Renal cortex interstitium (tissue), 11 donors: Measurements from ENCODE around the gene ACSL3. TPM values are rescaled to one million over a fixed set of nuclear protein-coding genes. Genes with fewer than 3 reads are reported as not detected.

Experiments
- DNase-seq, 11 donors: peaks; one replicate each; pipeline ENCODE4 v3.0.0-alpha.2; 2013; ENCODE audit warnings: low read depth in 9 of 11, low spot score in 4 of 11; ENCODE audit errors: extremely low read depth in 1 of 11
- polyA plus RNA-seq, 3 donors: library from polyadenylated mRNA; unstranded; fragments of 120-200 nt; gene quantifications; one replicate each; pipeline ENCODE4 v1.2.1, GENCODE V29; 2013; ENCODE audit not compliant: insufficient read length in 3 of 3

ACSL3 gene
- polyA plus RNA-seq, 3 donors: 64.4 to 82.1 (median 70.0) TPM

DNA sequence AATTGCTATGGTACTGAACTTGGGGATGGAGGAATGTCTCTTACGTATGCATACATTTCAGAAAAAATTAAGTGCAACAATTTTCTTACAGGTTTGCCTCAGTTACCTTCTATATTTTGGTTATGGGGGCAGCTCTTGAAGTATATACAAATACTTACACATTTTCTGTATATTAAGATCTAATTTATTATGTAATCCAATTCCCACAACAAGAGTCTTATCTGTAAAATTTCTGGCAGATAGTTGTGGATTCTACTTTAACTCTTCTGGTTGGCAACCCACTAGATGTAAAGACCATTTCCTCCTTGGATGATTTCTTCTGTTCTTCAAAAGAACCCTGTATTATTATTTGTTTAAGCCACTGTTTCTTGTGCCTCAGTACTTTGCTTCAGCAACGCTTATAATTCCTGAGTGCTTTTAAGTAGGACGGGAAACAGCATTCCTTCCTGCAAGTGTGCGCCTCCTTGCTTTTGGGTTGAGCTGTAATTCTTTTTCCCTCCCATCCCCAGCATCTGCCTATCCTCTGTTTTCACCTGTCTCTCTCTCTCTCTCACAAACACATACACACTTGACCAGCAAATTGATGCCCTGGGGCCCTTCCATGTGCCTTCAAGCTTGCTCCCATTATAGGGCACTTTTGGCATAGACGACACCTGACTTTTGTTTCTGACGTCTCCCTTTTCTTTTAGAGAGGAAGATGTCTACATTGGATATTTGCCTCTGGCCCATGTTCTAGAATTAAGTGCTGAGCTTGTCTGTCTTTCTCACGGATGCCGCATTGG is 61.4 kb downstream of the ACSL3 start:
- no peak for DNase-seq

DNA sequence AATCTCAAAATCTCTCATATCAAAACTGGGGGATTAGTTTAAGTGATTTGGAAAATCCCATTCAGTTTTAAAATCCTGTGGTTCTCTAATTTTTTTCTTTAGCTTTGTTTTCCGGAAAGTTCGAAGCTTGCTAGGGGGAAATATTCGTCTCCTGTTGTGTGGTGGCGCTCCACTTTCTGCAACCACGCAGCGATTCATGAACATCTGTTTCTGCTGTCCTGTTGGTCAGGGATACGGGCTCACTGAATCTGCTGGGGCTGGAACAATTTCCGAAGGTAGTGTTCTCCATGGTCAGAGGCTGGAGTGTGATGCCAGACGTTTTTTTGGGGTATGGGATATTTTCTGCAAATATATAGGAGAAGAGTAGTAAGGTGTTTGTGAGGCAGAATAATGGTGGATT is 66.1 kb downstream of the ACSL3 start:
- no peak for DNase-seq

DNA sequence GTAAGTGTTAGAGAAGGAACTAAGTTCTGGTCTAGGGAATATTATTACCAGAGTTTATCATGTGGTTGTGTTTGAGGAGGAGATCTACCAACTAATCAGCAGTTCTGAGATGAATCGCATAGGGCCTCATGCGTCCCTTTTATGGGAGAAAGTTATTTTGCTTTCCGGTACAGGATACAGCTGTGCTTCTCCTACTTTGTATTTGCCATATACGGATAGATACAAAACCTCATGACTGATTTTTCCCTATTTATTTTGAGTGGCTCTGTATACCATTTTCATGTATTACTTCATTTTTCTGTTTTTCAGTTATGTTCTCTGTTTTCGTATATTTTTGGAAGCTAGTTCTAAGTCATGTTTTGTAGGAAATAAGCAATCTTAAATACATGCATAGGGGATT is 66.8 kb downstream of the ACSL3 start:
- no peak for DNase-seq

DNA sequence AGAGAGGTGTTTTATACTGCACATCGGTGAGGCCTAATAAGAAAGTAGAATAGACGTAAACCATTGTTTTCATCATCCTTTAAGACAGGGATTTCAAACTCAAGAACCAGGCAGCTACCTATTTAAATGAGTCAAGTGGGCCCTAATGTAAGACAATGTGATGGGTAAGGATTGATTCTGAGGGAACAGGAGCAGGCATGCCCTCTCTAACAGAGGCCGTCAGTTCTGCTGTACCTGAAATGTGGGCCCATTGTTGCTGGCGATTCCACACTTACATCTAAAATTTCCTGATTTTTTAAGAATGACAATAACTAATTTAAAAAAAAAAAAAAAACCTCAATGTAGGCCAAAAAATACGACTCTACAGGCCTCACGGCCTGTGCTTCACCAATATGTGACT is 67.5 kb downstream of the ACSL3 start:
- DNase-seq: no peak

DNA sequence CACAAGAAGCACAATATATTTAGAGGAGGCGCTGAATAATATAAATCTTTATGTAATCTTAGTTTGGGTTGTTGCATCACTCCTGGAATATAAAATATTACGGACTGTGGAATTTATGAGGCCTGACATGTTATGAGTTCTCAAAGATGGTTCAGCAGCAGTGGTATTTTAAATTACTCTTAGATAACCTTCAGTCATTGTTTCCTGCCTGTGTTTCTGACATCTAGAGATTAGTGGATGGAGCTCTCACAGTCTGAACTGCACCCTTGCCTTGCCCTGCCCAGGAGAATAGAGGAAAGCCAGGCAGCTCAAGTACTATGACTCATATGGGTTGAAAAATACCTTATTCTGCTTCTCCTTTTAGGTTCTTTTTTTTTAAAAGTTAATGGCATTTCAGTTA is 70.0 kb downstream of the ACSL3 start:
- no peak for DNase-seq

DNA sequence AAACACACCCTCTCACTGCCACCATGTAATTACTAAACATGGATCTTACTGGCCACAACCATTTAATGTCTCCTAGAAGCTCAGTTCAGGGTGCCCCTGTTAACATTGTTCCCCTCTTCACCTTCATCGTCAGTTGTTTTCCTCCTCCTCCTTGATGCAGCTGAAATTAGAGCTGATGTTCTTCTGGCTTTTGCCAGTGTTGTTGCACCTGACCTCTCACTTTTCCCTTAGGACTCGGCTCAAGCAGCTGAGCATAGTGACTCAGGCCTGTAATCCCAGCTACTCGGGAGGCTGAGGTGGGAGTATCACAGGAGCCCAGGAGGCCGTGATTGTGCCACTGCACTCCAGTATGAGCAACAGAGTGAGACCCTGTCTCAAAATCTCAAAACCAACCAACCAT is 70.8 kb downstream of the ACSL3 start:
- no peak for DNase-seq

DNA sequence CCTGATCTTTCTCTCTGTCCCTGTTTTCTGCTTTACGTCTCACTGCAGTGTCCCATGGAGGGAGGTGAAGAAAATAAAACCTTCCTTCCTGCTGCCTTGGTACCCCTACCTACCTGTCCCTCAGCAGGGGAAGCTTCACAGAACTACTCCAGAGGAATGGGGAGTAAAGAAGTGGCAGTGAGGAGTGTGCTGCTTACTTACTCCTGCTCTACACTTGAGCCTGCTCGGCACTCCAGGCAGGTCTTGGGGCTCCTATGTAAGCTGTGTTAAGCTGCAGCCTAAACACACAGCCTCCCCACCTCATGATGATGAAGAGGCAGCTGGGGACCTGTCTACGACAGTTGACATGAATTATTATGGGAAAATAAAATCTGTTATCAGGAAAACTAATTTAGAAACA is 72.6 kb downstream of the ACSL3 start:
- DNase-seq: no peak

DNA sequence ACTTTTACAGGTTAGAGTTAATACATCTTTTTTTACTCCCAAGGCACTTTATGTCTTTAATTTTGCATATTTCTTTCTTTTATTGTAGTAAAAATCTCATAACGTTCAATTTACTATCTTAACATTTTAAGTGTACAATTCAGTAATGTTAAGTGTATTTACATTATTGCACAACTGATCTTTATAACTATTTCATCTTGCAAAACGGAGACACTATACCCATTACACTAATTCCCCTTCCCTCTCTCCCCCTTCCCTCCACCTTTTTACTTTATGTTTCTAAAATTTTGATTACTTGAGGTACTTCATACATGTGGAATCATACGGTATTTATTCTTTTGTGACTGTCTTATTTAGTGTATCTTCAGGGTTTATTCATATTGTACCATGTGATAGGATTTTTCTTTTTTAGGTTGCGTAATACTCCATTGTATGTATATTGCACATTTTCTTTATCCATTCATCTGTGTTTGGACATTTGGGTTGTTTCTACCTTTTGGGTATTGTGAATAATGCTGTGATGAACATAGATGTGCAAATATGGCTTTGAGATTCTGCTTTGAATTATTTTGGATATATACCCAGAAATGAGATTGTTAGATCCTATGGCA is 75.0 kb downstream of the ACSL3 start:
- DNase-seq: no peak

DNA sequence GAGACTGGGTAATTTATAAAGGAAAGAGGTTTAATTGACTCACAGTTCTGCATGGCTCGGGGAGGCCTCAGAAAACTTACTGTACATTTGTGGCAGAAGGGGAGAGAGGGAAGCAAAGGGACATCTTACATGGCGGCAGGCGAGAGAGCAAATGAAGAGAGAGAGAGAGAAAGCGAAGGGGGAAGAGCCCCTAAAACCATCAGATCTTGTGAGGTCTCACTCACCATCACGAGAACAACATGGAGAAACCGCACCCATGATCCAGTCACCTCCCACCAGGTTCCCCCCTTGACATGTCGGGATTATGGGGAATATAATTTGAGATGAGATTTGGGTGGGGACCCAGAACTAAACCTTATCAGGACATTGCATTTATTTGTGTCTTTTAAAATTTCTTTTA is 75.9 kb downstream of the ACSL3 start:
- no peak for DNase-seq

DNA sequence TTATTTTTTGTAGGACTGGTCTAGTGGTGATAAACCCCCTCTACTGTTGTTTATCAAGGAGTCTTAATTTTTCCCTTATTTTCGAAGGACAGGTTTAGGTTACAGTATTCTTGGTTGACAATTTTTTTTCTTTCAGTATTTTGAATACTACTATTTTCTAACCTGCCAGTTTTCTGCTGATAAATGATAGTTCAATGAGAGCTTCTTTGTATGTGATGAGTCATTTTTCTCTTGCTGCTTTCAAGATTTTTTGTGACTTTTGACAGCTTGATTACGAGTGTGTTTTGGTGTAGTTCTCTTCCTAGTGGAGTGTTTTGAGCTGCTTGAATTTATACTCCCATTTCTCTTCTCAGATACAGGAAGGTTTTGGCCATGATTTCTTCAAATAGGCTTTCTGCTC is 77.5 kb downstream of the ACSL3 start:
- no peak for DNase-seq

DNA sequence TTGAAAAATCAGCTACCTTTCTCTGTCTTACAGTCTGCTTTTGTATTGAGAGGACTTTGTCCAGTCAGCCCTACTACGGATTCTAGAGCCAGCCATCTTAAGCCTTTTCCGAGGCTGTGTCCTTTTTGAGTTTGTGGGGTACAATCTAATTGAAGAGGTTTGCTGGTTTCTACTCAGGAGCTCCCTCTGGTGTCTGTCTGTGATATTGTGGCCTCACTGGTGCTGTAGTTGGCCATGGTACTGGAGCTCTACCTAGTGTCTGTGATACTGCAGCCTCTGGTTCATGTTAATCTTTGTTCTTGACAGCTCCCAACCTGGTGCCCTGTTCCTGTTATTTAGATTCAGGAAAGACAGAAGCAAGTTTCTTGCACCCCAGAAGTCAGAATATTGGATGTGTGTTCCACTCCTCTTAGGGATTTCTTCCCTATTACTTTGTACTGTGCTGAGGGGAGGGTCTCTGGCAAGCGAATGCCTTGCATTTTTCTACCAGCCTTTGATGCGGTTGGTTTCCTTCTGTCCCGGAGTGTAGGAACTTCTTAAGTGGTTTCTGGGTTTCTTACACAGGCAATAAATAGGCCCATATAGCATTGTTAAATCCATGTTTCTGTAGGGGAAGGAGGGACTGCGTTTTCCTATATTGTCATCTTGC is 78.5 kb downstream of the ACSL3 start:
- peak in 2 of 11 donors; percentile 14 to 22 for DNase-seq

DNA sequence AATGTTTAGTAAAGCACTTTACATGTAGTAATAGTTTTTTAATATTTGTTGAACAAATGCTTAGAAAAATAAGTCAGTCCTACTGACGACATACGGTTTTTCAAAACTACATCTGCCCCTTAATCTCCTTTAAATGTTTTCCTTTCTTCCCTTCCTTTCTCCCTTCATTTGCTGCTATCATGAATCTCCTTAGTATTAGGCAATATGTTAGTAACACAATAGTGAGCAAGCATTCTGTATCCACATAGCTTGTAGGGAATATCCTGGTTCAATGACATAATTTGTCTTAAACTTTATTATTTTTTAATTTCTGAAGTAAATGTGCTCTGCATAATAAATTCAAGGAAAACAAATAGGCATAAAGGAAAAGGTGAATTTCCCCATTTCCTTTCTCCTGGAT is 79.1 kb downstream of the ACSL3 start:
- no peak for DNase-seq

DNA sequence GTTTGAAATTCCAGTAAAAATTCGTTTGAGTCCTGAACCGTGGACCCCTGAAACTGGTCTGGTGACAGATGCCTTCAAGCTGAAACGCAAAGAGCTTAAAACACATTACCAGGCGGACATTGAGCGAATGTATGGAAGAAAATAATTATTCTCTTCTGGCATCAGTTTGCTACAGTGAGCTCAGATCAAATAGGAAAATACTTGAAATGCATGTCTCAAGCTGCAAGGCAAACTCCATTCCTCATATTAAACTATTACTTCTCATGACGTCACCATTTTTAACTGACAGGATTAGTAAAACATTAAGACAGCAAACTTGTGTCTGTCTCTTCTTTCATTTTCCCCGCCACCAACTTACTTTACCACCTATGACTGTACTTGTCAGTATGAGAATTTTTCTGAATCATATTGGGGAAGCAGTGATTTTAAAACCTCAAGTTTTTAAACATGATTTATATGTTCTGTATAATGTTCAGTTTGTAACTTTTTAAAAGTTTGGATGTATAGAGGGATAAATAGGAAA is 80.7 kb downstream of the ACSL3 start:
- DNase-seq: no peak

DNA sequence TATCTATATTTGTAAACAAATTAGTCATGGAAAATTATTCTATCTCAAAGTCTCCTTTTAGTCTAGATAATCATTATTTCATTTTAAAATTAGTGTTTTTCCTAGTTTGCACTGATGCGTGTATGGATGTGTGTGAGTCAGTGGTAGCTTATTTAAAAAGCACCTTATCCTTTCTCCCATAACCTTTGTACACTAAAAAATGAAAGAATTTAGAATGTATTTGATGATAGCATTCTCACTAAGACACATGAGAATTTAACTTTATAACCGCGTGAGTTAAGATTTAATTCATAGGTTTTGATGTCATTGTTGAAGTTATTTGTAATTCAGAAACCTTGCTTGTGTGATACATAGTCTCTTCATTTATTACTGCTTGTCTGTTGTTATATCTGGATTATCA is 81.7 kb downstream of the ACSL3 start:
- DNase-seq: no peak

DNA sequence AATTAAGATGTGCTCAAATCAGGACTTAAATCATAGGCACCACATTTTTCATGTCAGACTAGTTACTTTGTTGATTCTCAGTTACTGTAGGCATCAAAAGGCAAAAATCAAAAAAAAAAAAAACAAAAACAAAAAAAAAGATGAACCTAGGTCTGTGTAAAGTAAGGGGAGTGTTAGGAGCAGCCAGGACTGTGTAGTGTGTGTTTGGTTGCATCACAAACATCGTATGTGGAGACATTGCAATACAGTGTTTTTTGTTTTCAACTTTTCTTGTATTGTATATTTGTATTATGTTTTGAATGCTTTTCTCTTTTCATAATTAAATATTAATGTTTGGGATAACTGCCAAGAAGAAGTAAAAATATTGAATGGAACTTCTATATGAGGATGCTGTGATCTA is 82.1 kb downstream of the ACSL3 start:
- DNase-seq: no peak

DNA sequence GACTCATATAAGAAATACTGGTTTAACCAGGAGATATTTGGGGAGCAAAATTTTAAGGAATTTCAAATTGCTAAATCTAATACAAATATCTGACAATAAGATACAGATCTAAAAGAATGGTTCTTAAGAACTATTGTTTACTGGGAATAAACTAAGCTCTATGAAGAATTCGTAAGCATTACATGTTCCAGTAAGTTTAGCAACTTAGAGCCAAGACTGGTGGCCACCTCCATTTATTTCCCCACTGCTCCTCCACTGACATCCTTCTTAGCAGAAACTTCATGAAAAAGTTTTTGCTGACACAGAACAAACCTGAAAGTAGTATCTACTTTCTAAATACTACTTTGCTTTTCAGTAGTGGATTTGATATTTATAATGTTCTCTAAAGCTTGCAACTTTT is 83.0 kb downstream of the ACSL3 start:
- DNase-seq: no peak

DNA sequence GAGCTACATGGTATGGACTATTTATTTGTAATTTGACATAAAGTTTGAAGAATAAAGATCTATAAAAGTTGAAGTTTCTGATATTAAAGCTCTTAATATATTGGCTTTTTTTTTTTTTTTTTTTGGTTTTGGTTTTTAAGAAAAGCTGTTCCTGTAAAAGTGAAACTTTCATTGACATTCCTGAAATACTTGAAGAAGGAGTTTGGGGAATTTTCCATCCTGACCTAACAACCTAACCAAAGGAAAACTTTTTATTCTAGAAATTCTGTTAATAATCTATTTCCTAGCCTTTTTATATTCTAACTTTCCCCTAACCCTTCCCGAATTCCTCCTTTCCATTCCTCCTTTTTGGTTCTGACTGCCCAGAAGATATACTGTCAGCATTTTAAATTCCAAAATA is 83.7 kb downstream of the ACSL3 start:
- DNase-seq: no peak

DNA sequence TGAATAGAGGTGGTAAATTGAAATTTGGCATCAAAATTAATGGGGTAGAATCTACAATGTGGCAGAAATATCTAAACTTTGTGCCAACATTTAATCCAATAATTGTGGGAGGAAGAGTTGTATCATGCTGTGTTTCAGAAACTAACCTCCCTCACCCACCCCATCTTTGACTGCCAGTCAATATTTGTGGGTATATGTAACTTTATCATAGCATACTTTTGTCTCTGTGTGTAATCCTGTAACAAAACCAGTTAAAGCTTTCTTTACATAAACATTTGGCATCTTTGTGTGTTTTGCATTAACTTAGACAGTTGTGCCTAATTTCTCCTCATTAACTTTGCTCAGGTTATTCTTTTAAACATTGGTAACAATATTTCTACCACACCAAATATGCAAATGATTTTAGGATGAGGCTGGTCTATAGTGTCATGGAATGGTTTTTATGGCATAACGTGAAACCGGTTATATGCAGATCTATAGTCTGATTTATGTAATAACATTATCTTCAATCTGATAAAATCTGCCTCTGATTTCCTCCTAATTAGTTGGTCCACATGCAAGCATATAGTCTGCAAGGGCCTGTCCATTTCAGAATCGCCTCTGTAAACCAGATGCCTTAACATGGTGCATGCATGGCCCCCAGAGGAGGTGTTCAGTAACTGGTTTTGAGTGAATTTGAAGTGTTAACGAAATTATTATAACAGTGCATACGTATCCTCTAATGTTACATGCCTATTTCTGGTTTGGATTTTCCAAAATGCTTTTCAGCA is 84.3 kb downstream of the ACSL3 start:
- DNase-seq: no peak

DNA sequence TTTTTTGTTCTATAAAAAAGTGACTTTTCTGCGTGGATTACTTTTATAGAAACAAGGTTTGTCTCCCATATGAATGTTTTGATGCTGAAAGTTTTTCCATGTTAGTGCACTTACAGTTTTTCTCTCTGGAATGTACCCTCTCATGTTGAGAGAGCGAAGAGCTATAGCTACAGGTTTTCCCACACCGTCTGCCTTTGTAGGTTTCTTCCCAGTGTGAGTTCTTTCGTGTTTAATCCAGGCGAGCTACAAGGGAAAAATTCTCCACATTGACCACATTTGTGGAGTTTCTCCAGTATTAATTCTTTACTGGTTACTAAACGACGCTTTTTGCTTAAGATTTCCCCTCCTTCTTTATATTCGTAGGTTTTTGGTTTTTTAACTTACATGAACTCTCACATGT is 85.1 kb downstream of the ACSL3 start:
- no peak for DNase-seq
